IPS-NIHi7 (cell line): ENCODE measurements around the gene SPNS3.

Experiments used
- DNase-seq: peaks from one replicate; pipeline ENCODE4 v3.0.0; 2012; ENCODE audit warnings: mixed read lengths; ENCODE audit errors: extremely low spot score

The SPNS3 gene

GRCh38 chr17:4465786-4466185, 32.0 kb downstream of the SPNS3 start:
- DNase-seq = no peak

- no peak for DNase-seq
These were observed 33.5 kb downstream of the SPNS3 start for GRCh38 chr17:4467287-4467686.

GRCh38 chr17:4469552-4469951, 35.8 kb downstream of the SPNS3 start:
- DNase-seq = no peak

- DNase-seq = no peak
These were observed 38.5 kb downstream of the SPNS3 start for GRCh38 chr17:4472286-4472685.

GRCh38 chr17:4474093-4474492, 40.4 kb downstream of the SPNS3 start:
- no peak for DNase-seq

GRCh38 chr17:4475001-4475400, 41.3 kb downstream of the SPNS3 start:
- DNase-seq = no peak

- no peak for DNase-seq
These were observed 41.7 kb downstream of the SPNS3 start for GRCh38 chr17:4475463-4475862.

- DNase-seq = no peak
These were observed 42.3 kb downstream of the SPNS3 start for GRCh38 chr17:4476017-4476416.

- no peak for DNase-seq
These were observed 42.9 kb downstream of the SPNS3 start for GRCh38 chr17:4476511-4477070.

GRCh38 chr17:4477255-4477791, 43.6 kb downstream of the SPNS3 start:
- no peak for DNase-seq

GRCh38 chr17:4478318-4478830, 44.6 kb downstream of the SPNS3 start:
- no peak for DNase-seq

- DNase-seq = no peak
These were observed 45.7 kb downstream of the SPNS3 start for GRCh38 chr17:4479340-4479981.

- DNase-seq = no peak
These were observed 46.4 kb downstream of the SPNS3 start for GRCh38 chr17:4479982-4480751.

- DNase-seq = no peak
These were observed 47.5 kb downstream of the SPNS3 start for GRCh38 chr17:4480929-4481898.

- no peak for DNase-seq
These were observed 48.7 kb downstream of the SPNS3 start for GRCh38 chr17:4482338-4483011.

GRCh38 chr17:4483012-4483840, 49.5 kb downstream of the SPNS3 start:
- DNase-seq = no peak

GRCh38 chr17:4485676-4486646, 52.2 kb downstream of the SPNS3 start:
- DNase-seq = no peak

GRCh38 chr17:4487296-4487695, 53.6 kb downstream of the SPNS3 start:
- no peak for DNase-seq
